Measurements from ENCODE around the gene KHNYN.
"Not testable (repeated sequence)": the region's sequence is repeated elsewhere in the genome, so short reads cannot be mapped to it uniquely, and the experiment has no call there.

KHNYN gene

GRCh38 chr14:24473211-24473610 is 43.5 kb downstream of the KHNYN start:
- no peak for DNase-seq (ENCODE audit: low read depth in 2 of 2)

GRCh38 chr14:24475261-24475660 is 45.5 kb downstream of the KHNYN start:
- DNase-seq (ENCODE audit: low read depth in 2 of 2): no peak

GRCh38 chr14:24479999-24480398 is 50.2 kb downstream of the KHNYN start:
- DNase-seq (ENCODE audit: low read depth in 2 of 2): not testable (repeated sequence)

GRCh38 chr14:24481622-24482324 is 52.0 kb downstream of the KHNYN start:
- DNase-seq (ENCODE audit: low read depth in 2 of 2): peak in 1 of 2 donors; percentile 1

- DNase-seq (ENCODE audit: low read depth in 2 of 2): not testable (repeated sequence)
Observed at GRCh38 chr14:24482699-24483303, 53.0 kb downstream of the KHNYN start.

GRCh38 chr14:24483604-24484252 is 54.0 kb downstream of the KHNYN start:
- DNase-seq (ENCODE audit: low read depth in 2 of 2): no peak
